ENCODE data around the gene AHDC1. TPM values are rescaled to one million over a fixed set of nuclear protein-coding genes. Genes with fewer than 3 reads are reported as not detected.

Gene AHDC1
- total and polyA plus RNA-seq, 9 of the 15 experiments (the other 6 are each of a cell fraction or from before 2014, with no cell fraction given): 0.21 to 36.4 (median 4.7) TPM

DNA sequence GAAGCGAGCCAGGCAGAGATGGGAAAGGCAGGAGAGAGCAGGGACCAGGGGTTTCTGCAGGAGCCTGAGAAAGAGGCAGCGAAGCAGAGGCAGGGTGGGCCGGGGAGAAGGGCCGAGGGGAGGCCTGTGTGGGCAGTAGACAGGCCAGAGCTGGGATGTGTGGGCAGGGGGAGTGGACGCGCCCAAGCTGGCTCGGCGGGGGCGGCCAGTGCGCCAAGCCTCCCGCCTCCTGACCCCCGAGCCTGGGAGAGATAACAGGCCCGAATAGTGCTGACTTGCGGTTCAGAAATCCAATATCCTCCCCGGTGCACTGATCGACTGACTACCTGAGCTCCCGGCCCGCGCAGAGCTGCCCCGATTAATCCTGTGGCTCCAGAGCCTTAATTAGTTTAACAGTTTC, 41.9 kb downstream of the AHDC1 start (continued):
- TF ChIP-seq, protein P1, sequence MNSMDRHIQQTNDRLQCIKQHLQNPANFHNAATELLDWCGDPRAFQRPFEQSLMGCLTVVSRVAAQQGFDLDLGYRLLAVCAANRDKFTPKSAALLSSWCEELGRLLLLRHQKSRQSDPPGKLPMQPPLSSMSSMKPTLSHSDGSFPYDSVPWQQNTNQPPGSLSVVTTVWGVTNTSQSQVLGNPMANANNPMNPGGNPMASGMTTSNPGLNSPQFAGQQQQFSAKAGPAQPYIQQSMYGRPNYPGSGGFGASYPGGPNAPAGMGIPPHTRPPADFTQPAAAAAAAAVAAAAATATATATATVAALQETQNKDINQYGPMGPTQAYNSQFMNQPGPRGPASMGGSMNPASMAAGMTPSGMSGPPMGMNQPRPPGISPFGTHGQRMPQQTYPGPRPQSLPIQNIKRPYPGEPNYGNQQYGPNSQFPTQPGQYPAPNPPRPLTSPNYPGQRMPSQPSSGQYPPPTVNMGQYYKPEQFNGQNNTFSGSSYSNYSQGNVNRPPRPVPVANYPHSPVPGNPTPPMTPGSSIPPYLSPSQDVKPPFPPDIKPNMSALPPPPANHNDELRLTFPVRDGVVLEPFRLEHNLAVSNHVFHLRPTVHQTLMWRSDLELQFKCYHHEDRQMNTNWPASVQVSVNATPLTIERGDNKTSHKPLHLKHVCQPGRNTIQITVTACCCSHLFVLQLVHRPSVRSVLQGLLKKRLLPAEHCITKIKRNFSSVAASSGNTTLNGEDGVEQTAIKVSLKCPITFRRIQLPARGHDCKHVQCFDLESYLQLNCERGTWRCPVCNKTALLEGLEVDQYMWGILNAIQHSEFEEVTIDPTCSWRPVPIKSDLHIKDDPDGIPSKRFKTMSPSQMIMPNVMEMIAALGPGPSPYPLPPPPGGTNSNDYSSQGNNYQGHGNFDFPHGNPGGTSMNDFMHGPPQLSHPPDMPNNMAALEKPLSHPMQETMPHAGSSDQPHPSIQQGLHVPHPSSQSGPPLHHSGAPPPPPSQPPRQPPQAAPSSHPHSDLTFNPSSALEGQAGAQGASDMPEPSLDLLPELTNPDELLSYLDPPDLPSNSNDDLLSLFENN (IDR thresholded peaks at IDR 0.05; ENCODE audit: low read depth in 2 of 2, low read length in 2 of 2): no peak
- TF ChIP-seq MCM5 (IDR thresholded peaks at IDR 0.05; ENCODE audit: low read depth) (no peak), RB1 (IDR thresholded peaks at IDR 0.05; ENCODE audit: low read depth) (0 out of 2 replicates have a peak, but pooled peaks have one; percentile 27), SP1 (CRISPR knock-in tag; IDR thresholded peaks at IDR 0.05) (peak; percentile 16; the same call in 1 of the 2 replicates), NCOA4 (IDR thresholded peaks at IDR 0.05; ENCODE audit: partially characterized antibody) (no peak), CTBP1 (IDR thresholded peaks at IDR 0.05; ENCODE audit: borderline replicate concordance) (peak; percentile 40; the same call in 1 of the 2 replicates), FOXA1 (IDR thresholded peaks at IDR 0.05; ENCODE audit: borderline replicate concordance) (no peak), USF1 (CRISPR knock-in tag; IDR thresholded peaks at IDR 0.05) (no peak), FOXK2 (conservative IDR thresholded peaks at IDR 0.05 in 1 of 2, IDR thresholded peaks at IDR 0.05 in 1 of 2; ENCODE audit: low read depth in 2 of 2) (peak in 1 of 2 experiments; percentile 68; a peak in 2 of 4 replicates), C11orf30 (IDR thresholded peaks at IDR 0.05; ENCODE audit: low read depth) (peak; percentile 97), ZNF592 (IDR thresholded peaks at IDR 0.05) (peak; percentile 35; the same call in 1 of the 2 replicates), BHLHE40 (IDR thresholded peaks at IDR 0.05; ENCODE audit: low read length) (0 out of 2 replicates have a peak, but pooled peaks have one; percentile 5), MAZ (CRISPR knock-in tag; conservative IDR thresholded peaks at IDR 0.05 in 1 of 2, IDR thresholded peaks at IDR 0.05 in 1 of 2) (0 out of 4 replicates have a peak, but pooled peaks have one; percentile 27 to 48), ZNF584 (CRISPR knock-in tag; IDR thresholded peaks at IDR 0.05; ENCODE audit: low read depth) (no peak), EGR1 (conservative IDR thresholded peaks at IDR 0.05) (peak; percentile 97), JUND (IDR thresholded peaks at IDR 0.05; ENCODE audit: borderline replicate concordance, low read depth, low read length) (peak; percentile 59; the same call in 1 of the 2 replicates), JUND (tag; IDR thresholded peaks at IDR 0.05; ENCODE audit: borderline replicate concordance, low read depth, low read length) (no peak; the same call in 2 of the 3 replicates), ZFPM2 (CRISPR knock-in tag; IDR thresholded peaks at IDR 0.05) (no peak)
- TF ChIP-seq, protein P2, sequence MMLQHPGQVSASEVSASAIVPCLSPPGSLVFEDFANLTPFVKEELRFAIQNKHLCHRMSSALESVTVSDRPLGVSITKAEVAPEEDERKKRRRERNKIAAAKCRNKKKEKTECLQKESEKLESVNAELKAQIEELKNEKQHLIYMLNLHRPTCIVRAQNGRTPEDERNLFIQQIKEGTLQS (IDR thresholded peaks at IDR 0.05): no peak
- TF ChIP-seq, protein P2 (CRISPR knock-in tag; conservative IDR thresholded peaks at IDR 0.05): no peak

Data from K562 (cell line).